Esophagus muscularis mucosa (tissue), 3 donors: ENCODE measurements around the gene KRTAP4-5.

ENCODE experiments used
- POLR2A ChIP-seq: fragments of 450-650 bp; IDR thresholded peaks from one replicate; pipeline ENCODE4 v1.6.1; 2017; ENCODE audit warnings: antibody characterized with exemption, moderate library complexity, mild to moderate bottlenecking, low read depth
- POLR2AphosphoS5 ChIP-seq, 2 donors: sonication (generic); formaldehyde crosslinking; IDR thresholded peaks; one replicate each; pipeline ENCODE4 v1.6.1; 2017; ENCODE audit warnings: antibody characterized with exemption in 2 of 2
- TF ChIP-seq, protein P1 (sequence below), 3 experiments: fragments of 200-600 bp in 2 of 3; fragments of 450-650 bp in 1 of 3; sonication (generic) in 2 of 3; IDR thresholded peaks; one replicate each; pipeline ENCODE4 v1.5.1; 2017 to 2019; ENCODE audit warnings: antibody characterized with exemption in 3 of 3, mild to moderate bottlenecking in 2 of 3, moderate library complexity in 1 of 3

DNA sequence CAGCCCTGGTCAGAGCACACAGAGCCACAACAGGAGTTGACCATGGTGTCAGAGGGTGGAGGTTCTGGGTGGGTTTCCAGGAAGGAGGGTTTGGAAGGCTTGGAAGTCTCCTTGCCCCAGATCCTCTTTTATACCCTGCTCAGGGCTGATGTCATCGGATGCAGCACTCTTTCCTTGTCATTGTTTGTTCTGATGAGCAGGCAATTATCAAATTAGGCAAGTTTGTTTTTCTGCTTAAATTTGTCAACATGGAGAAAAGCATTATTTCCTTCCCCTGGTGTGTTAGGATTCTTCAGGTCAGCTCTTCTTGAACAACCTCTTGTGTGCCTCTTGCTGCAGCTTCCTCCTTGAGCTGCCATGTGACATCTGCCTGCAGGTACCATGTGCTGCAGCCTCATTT lies 11.0 kb upstream of the KRTAP4-5 start, which contains the start of gene KRTAP4-4:
- TF ChIP-seq, protein P1, sequence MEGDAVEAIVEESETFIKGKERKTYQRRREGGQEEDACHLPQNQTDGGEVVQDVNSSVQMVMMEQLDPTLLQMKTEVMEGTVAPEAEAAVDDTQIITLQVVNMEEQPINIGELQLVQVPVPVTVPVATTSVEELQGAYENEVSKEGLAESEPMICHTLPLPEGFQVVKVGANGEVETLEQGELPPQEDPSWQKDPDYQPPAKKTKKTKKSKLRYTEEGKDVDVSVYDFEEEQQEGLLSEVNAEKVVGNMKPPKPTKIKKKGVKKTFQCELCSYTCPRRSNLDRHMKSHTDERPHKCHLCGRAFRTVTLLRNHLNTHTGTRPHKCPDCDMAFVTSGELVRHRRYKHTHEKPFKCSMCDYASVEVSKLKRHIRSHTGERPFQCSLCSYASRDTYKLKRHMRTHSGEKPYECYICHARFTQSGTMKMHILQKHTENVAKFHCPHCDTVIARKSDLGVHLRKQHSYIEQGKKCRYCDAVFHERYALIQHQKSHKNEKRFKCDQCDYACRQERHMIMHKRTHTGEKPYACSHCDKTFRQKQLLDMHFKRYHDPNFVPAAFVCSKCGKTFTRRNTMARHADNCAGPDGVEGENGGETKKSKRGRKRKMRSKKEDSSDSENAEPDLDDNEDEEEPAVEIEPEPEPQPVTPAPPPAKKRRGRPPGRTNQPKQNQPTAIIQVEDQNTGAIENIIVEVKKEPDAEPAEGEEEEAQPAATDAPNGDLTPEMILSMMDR (IDR thresholded peaks at IDR 0.05), result no peak
- TF ChIP-seq POLR2AphosphoS5 (IDR thresholded peaks at IDR 0.05), result no peak
- no peak for TF ChIP-seq POLR2A
